ENCODE results near the gene IL17RD. TPM values are rescaled to one million over a fixed set of nuclear protein-coding genes. Genes with fewer than 3 reads are reported as not detected.

The IL17RD gene
- total and polyA plus RNA-seq, 2 of the 13 experiments (the other 11 are each of a cell fraction or from before 2014, with no cell fraction given) = 0.28 to 0.31 TPM

GRCh38 chr3:57057351-57057750, 107.8 kb downstream of the IL17RD start:
- H3K4me1 ChIP-seq (ENCODE audit: insufficient read depth, low read length) = peaks cover 17% of the 10 kb centered on the region
- H3K4me3 ChIP-seq (replicated peaks in 1 of 3; ENCODE audit: insufficient read depth in 1 of 3, low read depth in 2 of 3, low read length in 3 of 3) = no peak overlapping the region
- WGBS (ENCODE audit: low lambda C conversion rate) = 86% methylated on average over 6 of the region's 6 CpGs
- in situ Hi-C loops (cut with HindIII; ENCODE audit: extremely low pct_ligation_motif_present, low pct_unique_long_range_greater_than_20kb) = no loop called here
- no peak overlapping the region for H2AFZ ChIP-seq (ENCODE audit: low read length)
- no peak overlapping the region for H3K4me2 ChIP-seq (ENCODE audit: low read depth, low read length)
- FAIRE-seq (no peak), ATAC-seq (no peak), DNase-seq (ENCODE audit: low spot score) (no peak)
- H3K36me3 ChIP-seq (replicated peaks in 1 of 2; ENCODE audit: control insufficient read depth in 1 of 2, insufficient read depth in 2 of 2, low read length in 2 of 2) = no peaks in the 10 kb centered on the region
- ChIA-PET CTCF (ENCODE audit: low intra/inter-chr PET ratio, low total read pairs) (no interaction called here), POLR2A (no interaction called here)
- H3K27me3 ChIP-seq (ENCODE audit: control insufficient read depth in 1 of 2, insufficient read depth in 2 of 2, low read length in 2 of 2) = no peaks in the 10 kb centered on the region
- H3K9ac ChIP-seq (ENCODE audit: insufficient read depth, low read depth, low read length) = no peak overlapping the region
- H3K79me2 ChIP-seq (ENCODE audit: insufficient read depth, low read length) = no peaks in the 10 kb centered on the region
- H3K9me3 ChIP-seq (ENCODE audit: low read length) = no peaks in the 10 kb centered on the region
- intact Hi-C loops (cut with micrococcal nuclease; ENCODE audit: unreplicated experiment) = no loop called here
- no TSS peak for BruUV-seq (replicated peaks)
- no peaks in the 10 kb centered on the region for H4K20me1 ChIP-seq (ENCODE audit: insufficient read depth, low read length)
- no peak for TF ChIP-seq ATF1 (CRISPR knock-in tag; IDR thresholded peaks at IDR 0.05)
- TF ChIP-seq ZNF230 (CRISPR knock-in tag; IDR thresholded peaks at IDR 0.05) = no peak
- no peak for TF ChIP-seq NKX3-1 (CRISPR knock-in tag; IDR thresholded peaks at IDR 0.05)
- TF ChIP-seq ZSCAN30 (CRISPR knock-in tag; IDR thresholded peaks at IDR 0.05) = no peak
- TF ChIP-seq ZNF674 (CRISPR knock-in tag; IDR thresholded peaks at IDR 0.05; ENCODE audit: low read depth) = no peak
- TF ChIP-seq, protein P1, sequence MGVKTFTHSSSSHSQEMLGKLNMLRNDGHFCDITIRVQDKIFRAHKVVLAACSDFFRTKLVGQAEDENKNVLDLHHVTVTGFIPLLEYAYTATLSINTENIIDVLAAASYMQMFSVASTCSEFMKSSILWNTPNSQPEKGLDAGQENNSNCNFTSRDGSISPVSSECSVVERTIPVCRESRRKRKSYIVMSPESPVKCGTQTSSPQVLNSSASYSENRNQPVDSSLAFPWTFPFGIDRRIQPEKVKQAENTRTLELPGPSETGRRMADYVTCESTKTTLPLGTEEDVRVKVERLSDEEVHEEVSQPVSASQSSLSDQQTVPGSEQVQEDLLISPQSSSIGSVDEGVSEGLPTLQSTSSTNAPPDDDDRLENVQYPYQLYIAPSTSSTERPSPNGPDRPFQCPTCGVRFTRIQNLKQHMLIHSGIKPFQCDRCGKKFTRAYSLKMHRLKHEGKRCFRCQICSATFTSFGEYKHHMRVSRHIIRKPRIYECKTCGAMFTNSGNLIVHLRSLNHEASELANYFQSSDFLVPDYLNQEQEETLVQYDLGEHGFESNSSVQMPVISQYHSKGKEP (CRISPR knock-in tag; IDR thresholded peaks at IDR 0.05) = no peak
- TF ChIP-seq DPF2 (CRISPR knock-in tag; IDR thresholded peaks at IDR 0.05; ENCODE audit: borderline replicate concordance, low read depth) = no peak
- TF ChIP-seq ZNF720 (CRISPR knock-in tag; IDR thresholded peaks at IDR 0.05) = no peak
- TF ChIP-seq ZNF747 (CRISPR knock-in tag; IDR thresholded peaks at IDR 0.05; ENCODE audit: borderline replicate concordance) = no peak
- TF ChIP-seq FOXP4 (CRISPR knock-in tag; IDR thresholded peaks at IDR 0.05) = no peak
- TF ChIP-seq ZNF83 (CRISPR knock-in tag; IDR thresholded peaks at IDR 0.05; ENCODE audit: borderline replicate concordance) = no peak
- no peak for TF ChIP-seq MIER2 (CRISPR knock-in tag; IDR thresholded peaks at IDR 0.05)
- TF ChIP-seq, protein P2, sequence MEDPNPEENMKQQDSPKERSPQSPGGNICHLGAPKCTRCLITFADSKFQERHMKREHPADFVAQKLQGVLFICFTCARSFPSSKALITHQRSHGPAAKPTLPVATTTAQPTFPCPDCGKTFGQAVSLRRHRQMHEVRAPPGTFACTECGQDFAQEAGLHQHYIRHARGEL (CRISPR knock-in tag; IDR thresholded peaks at IDR 0.05) = no peak
- TF ChIP-seq ZNF207 (IDR thresholded peaks at IDR 0.05; ENCODE audit: borderline replicate concordance) = no peak
- TF ChIP-seq GABPA (IDR thresholded peaks at IDR 0.05; ENCODE audit: low read depth, low read length) = no peak
- TF ChIP-seq GABPA (CRISPR knock-in tag; IDR thresholded peaks at IDR 0.05; ENCODE audit: low read depth) = no peak
- TF ChIP-seq FOXO1 (CRISPR knock-in tag; IDR thresholded peaks at IDR 0.05) = no peak
- TF ChIP-seq JUND (CRISPR knock-in tag; IDR thresholded peaks at IDR 0.05) = no peak
- no peak for TF ChIP-seq HIVEP1 (CRISPR knock-in tag; IDR thresholded peaks at IDR 0.05)
- H3K27ac ChIP-seq (ENCODE audit: extremely low read length, insufficient read depth, low read length) = no peak overlapping the region

Measured in HepG2 (cell line).